SH-SY5Y (cell line): ENCODE measurements around the gene RBPJ.

Experiments
- GATA2 ChIP-seq: IDR thresholded peaks from 2 replicates; pipeline ENCODE4 v1.6.1; 2011; ENCODE audit warnings: mild to moderate bottlenecking, low read depth, low read length
- GATA3 ChIP-seq: IDR thresholded peaks from 2 replicates; pipeline ENCODE4 v1.6.1; 2011; ENCODE audit warnings: low read depth, mild to moderate bottlenecking, low read length, moderate library complexity

DNA sequence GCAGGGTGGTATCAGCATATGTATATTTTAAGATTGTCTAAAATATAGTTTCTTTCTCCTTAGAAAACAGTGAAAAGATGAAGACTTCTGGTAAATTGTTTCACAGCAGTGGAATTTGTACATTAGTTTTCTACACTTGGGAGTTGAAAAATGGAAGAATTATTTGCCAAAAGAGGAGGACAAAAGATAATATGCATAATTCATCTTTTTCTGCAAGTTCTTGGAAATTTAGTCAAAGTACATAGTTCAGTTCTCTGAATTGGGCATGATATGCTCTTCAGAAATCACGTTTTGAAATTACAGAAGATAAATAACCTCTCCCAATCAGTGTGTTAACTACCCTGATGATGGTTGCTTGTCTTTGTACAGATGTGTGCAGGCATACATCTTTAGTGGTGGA is 47.0 kb downstream of the RBPJ start:
- TF ChIP-seq GATA3 (no peak), GATA2 (no peak)
